LNCAP (cell line): ENCODE results near the gene GPC3.
A peak's percentile ranks its signal among the peaks of the same experiment; 100 is the strongest.

Source experiments
- TF ChIP-seq, protein P1 (sequence below): fragments of 450-650 bp; IDR thresholded peaks from 2 replicates; pipeline ENCODE4 v1.5.1; 2017; ENCODE audit warnings: mild to moderate bottlenecking

The GPC3 gene

DNA sequence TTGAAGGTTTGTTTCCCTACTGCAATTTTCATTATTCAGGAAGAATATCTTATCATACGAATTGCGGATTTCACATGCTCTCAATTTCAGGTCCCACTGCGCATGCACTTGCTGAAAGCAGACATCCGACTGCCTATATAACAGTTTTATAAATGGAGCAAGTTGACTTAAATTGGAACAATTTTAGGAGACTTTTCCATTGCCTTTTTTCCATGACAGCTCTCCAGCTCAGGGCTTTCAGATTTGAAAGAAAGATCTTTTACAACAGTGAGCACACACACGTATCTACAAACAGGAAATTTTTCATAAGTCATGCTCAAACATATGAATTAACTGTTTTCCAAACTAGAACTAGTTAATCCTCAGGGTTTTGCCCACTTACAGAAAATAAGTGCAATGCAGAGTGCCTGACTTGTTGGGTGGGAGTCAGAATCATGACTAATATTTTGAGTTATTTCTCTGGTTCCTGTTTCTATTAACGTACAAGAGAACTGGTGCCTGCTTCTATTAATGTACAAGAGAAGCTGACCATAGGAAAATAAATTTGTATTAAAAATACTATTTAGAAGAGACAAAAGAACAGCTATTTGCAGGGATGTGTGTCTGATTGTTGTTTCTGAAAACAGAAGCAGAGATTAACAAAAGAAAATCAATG lies 137.9 kb downstream of the GPC3 start:
- TF ChIP-seq, protein P1, sequence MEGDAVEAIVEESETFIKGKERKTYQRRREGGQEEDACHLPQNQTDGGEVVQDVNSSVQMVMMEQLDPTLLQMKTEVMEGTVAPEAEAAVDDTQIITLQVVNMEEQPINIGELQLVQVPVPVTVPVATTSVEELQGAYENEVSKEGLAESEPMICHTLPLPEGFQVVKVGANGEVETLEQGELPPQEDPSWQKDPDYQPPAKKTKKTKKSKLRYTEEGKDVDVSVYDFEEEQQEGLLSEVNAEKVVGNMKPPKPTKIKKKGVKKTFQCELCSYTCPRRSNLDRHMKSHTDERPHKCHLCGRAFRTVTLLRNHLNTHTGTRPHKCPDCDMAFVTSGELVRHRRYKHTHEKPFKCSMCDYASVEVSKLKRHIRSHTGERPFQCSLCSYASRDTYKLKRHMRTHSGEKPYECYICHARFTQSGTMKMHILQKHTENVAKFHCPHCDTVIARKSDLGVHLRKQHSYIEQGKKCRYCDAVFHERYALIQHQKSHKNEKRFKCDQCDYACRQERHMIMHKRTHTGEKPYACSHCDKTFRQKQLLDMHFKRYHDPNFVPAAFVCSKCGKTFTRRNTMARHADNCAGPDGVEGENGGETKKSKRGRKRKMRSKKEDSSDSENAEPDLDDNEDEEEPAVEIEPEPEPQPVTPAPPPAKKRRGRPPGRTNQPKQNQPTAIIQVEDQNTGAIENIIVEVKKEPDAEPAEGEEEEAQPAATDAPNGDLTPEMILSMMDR = no peak

DNA sequence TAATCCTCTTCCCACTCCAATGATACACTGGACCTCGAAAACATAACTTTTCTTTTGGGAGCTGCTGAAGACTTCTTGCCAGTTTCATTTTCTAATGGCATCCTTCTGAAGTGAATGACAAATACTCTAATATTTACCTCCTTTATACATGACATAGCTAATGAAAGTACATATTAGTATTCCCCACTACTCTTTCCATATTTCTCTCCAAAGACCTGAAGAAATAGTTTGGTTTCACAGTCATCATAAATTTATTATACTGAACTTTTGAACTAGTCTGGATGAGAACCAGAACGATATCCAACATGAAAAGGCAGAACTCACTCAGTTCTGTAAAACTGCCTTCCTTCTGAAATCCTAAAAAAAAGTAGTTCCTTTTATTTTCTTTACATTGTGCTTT lies 139.1 kb downstream of the GPC3 start:
- TF ChIP-seq, protein P1 = no peak

DNA sequence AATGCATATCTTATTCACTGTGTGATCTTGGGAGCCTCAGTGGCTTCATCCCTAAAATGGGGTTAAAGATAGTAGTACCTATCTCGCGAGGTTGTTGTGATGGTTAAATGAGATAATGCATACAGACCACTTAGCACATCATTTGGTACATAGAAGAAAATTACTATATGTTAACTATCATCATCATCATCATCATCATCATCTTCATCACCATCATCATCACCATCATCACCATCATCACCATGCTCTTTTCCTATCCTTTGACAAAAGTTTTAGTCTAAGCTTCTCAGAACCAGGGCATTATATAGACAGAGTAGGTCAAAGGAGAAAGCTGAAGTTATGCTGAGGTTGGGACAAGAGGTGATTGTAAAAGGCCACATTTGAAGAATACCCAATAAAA lies 145.0 kb downstream of the GPC3 start:
- TF ChIP-seq, protein P1 = no peak

DNA sequence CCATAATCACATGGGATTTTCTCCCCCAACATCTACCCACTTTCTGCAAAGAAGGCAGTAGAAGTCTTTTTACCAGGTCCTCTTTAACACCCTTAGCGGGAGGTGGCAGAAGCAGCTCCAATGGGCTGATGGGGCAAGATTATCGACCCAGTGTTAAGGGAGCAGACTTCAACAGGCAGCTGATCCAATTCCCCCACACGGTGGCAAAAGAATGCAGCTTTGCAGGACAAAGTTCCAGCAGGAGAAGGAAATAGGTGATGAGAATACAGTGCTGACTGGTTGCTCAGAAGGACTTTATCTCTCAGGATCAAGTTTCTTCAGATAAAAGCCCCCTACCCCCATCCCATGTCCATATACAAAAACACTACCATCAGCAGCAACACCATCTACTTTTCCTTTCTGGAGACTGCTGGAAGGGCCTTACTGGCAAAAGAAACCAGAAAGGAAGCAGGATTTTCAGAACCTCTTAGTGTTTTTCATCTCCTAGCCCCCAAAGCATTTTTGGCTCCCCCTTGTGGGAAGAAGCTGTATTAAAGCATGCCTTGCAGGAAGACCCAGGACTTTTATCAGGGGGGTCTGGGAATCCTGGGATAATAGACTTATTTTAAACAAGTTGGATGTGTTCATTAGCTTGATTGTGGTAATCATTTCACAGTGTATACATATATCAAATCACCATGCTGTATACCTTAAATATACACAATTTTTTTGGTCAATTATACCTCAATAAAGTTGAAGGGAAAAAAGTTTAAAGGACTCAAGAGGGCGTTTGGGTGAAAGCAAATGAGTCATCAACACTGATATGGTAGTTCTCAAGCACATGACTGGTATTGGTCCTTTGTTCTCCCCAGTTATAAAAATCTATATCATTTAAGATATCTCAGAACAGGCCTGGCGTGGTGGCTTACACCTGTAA lies 146.4 kb downstream of the GPC3 start:
- TF ChIP-seq, protein P1 = peak; percentile 57

DNA sequence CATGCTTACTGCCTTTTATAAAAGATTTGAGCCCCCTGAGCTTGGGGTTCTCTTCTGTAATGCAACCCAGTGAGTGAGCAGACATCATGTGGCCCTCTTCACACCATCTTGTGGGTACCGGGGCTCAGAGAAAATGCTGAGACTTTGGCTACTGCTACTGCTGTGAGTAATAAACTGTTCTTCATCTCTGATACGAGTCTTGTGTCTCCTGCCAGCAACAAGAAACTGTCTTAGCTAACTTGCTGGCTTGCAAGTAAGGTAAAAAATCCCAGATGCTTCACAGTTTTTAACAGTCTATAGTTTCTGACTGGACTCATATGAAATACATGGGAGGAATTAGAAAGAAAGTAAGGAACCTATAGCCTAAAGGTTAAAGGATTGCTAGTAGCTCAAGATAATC lies 148.3 kb downstream of the GPC3 start:
- TF ChIP-seq, protein P1 = no peak

DNA sequence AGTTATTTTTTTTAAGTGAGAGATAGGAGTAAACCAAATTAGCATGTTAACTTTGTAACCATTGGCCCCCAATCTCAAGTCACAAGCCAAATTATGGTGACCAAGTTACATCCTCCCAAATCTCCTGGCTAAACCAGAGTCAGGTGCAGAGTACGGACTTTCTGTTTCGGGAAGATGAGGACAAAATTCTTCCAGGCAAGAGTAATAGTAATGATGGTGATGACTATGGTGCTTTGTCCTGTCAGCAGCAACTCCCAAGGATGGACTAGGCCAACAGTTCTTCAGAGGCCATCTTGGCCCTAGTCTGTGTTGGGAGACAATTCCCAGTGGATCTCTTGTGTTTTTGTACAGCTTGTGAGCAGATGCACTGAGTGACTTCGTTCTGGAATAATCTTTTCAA lies 148.8 kb downstream of the GPC3 start:
- TF ChIP-seq, protein P1 = no peak

DNA sequence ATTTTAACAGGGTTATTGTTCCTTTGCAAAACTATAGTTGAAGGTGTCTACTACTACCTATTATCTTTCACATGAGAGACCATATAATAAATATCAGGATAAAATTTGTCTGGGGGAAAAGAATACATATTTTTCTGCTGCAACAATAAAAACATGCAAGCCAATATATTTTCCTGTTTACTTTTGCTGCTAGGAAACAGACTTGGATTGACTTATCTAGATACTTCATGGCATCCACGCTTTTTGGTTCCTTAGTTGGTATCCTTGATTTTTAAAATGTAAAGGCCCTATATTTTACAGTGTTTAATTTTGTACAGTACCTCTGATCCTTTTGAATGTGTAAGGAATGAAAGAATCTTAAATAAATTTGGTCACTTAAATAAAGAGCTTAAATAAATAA lies 150.6 kb downstream of the GPC3 start:
- TF ChIP-seq, protein P1 = no peak
